Fibroblast of pulmonary artery (primary cell): ENCODE measurements around the gene FAM209B.

ENCODE experiments used
- DNase-seq: peaks from one replicate; pipeline ENCODE4 v3.0.0-alpha.2; 2010; ENCODE audit warnings: low read depth
- H3K4me3 ChIP-seq: replicated peaks from 2 replicates; pipeline ENCODE4 v1.5.1; 2011; ENCODE audit warnings: low read depth, mild to moderate bottlenecking, control low read depth, low read length, moderate library complexity
- TF ChIP-seq, protein P1 (sequence below): IDR thresholded peaks from 2 replicates; pipeline ENCODE4 v1.5.1; 2011; ENCODE audit warnings: mild to moderate bottlenecking, control low read depth, low read length, inconsistent platforms; ENCODE audit errors: missing control alignments

FAM209B gene

DNA sequence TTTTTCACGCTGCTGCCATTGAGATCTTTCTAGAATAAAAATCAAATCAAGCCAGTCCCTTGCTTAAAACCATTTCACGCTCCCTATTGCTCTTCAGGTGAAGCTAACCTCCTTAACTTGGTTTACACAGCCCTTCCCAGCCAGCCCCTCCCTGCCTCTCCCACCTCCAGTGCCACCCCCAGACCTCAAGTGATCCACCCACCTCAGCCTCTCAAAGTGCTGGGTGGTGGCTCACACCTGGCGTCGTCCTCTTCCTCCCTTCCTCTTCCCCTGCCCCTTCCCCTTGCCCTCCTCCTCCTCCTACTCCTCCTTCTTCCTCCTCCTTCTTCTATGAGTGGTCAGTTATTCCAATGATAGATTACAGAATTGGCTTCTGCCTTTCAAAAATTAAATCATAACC lies 42.9 kb downstream of the FAM209B start:
- TF ChIP-seq, protein P1, sequence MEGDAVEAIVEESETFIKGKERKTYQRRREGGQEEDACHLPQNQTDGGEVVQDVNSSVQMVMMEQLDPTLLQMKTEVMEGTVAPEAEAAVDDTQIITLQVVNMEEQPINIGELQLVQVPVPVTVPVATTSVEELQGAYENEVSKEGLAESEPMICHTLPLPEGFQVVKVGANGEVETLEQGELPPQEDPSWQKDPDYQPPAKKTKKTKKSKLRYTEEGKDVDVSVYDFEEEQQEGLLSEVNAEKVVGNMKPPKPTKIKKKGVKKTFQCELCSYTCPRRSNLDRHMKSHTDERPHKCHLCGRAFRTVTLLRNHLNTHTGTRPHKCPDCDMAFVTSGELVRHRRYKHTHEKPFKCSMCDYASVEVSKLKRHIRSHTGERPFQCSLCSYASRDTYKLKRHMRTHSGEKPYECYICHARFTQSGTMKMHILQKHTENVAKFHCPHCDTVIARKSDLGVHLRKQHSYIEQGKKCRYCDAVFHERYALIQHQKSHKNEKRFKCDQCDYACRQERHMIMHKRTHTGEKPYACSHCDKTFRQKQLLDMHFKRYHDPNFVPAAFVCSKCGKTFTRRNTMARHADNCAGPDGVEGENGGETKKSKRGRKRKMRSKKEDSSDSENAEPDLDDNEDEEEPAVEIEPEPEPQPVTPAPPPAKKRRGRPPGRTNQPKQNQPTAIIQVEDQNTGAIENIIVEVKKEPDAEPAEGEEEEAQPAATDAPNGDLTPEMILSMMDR: no peak
- DNase-seq: no peak
- no peak overlapping the region for H3K4me3 ChIP-seq

DNA sequence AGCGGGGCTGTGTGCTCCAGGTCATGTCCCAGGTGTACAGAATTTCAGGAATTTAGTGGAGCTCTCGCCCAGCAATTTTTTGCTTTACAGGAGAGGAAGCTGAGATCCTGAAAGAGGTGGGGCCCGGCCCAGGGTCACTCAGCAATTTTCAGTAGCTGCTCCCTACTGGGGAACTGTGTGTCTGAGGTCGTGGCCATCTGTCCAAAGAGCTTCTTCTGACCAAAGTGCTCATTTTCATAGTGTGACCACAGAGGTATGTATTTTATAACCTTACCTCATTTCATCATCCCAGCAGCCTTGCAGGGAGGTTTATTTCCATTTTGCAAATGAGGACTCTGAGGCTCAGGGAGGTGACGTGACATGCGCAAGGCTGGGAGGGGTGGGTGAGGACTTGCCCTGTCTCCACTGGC lies 46.3 kb downstream of the FAM209B start:
- TF ChIP-seq, protein P1: no peak

DNA sequence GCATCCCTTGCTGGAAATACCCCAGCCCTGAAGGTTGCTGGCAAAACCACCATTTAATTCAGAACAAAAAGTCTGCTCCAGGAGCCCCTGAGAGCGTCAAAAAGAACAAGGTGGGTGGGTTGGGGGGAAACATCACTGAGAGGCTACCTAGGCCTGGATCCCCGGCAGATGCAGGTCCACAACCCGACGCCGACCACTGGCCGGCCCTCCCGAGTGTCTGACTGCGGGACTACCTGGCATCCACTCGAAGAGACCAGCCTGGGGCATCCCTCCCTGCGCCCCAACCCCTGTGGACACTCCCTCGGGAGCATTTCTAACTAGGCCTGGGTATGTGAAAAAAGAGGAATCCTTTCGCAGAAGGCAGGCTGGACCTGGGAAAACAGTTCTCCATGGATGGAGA lies 47.2 kb downstream of the FAM209B start:
- DNase-seq: no peak
- no peak overlapping the region for H3K4me3 ChIP-seq
- TF ChIP-seq, protein P1: no peak

More for the DNA sequence above, 46.3 kb downstream of the FAM209B start:
- no peak for DNase-seq
- no peak overlapping the region for H3K4me3 ChIP-seq

DNA sequence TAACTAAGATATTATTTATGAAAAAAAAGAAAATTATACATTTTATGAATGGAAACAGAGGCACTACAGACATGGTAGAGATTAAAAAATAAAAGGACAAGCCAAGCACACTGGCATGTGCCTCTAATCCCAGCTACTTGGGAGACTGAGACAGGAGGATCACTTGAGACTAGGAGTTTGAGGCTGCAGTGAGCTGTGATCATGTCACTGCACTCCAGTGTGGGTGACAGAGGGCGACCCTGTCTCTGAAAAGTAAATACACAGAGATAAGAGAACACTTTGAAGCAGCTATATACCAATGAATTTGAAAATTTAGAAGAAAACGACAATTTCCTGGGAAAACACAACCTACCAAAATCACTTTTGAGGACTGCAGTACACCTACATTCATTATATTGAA lies 48.7 kb downstream of the FAM209B start:
- TF ChIP-seq, protein P1: no peak
- DNase-seq: no peak
- no peak overlapping the region for H3K4me3 ChIP-seq

DNA sequence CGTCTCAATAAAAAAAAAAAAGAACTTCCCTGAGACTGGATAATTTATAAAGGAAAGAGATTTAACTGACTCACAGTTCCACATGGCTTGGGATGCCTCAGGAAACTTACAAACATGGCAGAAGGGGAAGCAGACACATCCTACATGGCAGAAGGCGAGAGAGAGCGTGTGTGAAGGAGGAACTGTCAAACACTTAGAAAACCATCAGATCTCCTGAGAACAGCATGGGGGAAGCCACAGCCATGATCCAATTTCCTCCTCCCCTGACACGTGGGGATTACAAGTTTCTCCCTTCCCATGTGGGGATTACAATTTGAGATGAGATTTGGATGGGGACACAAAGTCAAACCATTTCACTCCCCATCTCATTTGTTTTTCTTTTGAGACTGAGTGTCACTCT lies 49.5 kb downstream of the FAM209B start:
- no peak for DNase-seq
- TF ChIP-seq, protein P1: no peak
- no peak overlapping the region for H3K4me3 ChIP-seq

DNA sequence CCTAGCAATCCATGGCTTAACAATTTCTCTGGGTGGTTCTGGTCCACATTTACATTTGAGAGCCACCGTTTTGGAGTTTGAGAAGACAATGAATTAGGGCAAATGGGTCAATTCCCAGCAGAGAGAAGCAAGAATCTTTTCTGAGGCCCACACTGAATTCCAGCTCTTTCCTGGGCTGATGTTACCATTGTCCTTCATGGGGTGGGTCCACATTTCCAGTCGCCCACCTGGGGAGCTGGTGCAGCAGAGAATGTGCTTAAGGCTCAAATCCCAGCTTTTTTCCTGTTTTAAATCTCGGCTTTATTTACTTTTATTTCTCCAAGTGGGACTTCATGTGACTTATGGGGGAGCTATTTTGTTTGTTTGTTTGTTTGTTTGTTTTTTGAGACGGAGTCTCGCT lies 51.9 kb downstream of the FAM209B start:
- no peak overlapping the region for H3K4me3 ChIP-seq
- DNase-seq: no peak
- TF ChIP-seq, protein P1: no peak
